ENCODE results near the gene RNF223. TPM values are rescaled to one million over a fixed set of nuclear protein-coding genes. Genes with fewer than 3 reads are reported as not detected.

Gene RNF223
- total RNA-seq: 1 to 10 TPM; 3.4 to 5.3 TPM
- long read RNA-seq, partial matches to known transcripts: 0 of 1 reads
- long read RNA-seq, other reads (novel, unspliced or antisense): 0 of 1 reads

- peak; percentile 85 to 87 for DNase-seq
- intact Hi-C loops (cut with DNase I, micrococcal nuclease): no loop called here
- ATAC-seq: peak; percentile 76
These were observed at the start of gene RNF223 for GRCh38 chr1:1073743-1074587. TSS of gene RNF223 (minus strand) at chr1:1074306. CDS start at chr1:1072566, 1,740 bp downstream.

- DNase-seq: peak; percentile 77 to 82
- ATAC-seq: peak; percentile 44
- intact Hi-C loops (cut with DNase I, micrococcal nuclease): loop anchor here in 1 of 2 donors (5.0 kb wide), 1 partner anchor 169 kb away; no protein-coding TSS in a partner anchor
These were observed 48.9 kb upstream of the RNF223 start for GRCh38 chr1:1122981-1123480.

- ATAC-seq (peak; percentile 49), DNase-seq (peak; percentile 80 to 92)
- intact Hi-C loops (cut with DNase I, micrococcal nuclease): loop anchor here in 1 of 2 donors (5.0 kb wide), 1 partner anchor 170 kb away; no protein-coding TSS in a partner anchor
These were observed 48.1 kb upstream of the RNF223 start for GRCh38 chr1:1122078-1122811.

- DNase-seq (peak in 1 of 2 donors; percentile 34), ATAC-seq (no peak)
- intact Hi-C loops (cut with DNase I, micrococcal nuclease): loop anchor here in 1 of 2 donors (5.0 kb wide), 1 partner anchor 171 kb away; no protein-coding TSS in a partner anchor
These were observed 47.5 kb upstream of the RNF223 start for GRCh38 chr1:1121611-1122077.

- DNase-seq (peak in 1 of 2 donors; percentile 24), ATAC-seq (no peak)
- intact Hi-C loops (cut with DNase I, micrococcal nuclease): loop anchor here in 1 of 2 donors (5.0 kb wide), 1 partner anchor 171 kb away; no protein-coding TSS in a partner anchor
These were observed 46.9 kb upstream of the RNF223 start for GRCh38 chr1:1120866-1121591.

- intact Hi-C loops (cut with DNase I, micrococcal nuclease): loop anchor here in 1 of 2 donors (5.0 kb wide), 1 partner anchor 172 kb away; no protein-coding TSS in a partner anchor
- ATAC-seq: no peak
- DNase-seq: peak in 1 of 2 donors; percentile 21
These were observed 46.0 kb upstream of the RNF223 start for GRCh38 chr1:1120096-1120495.

- intact Hi-C loops (cut with DNase I, micrococcal nuclease): loop anchor here in 1 of 2 donors (5.0 kb wide), 1 partner anchor 173 kb away; no protein-coding TSS in a partner anchor
- DNase-seq (peak in 1 of 2 donors; percentile 22), ATAC-seq (no peak)
These were observed 45.3 kb upstream of the RNF223 start for GRCh38 chr1:1119272-1119890.

GRCh38 chr1:1118876-1119220 is 44.7 kb upstream of the RNF223 start:
- ATAC-seq: no peak
- intact Hi-C loops (cut with DNase I, micrococcal nuclease): loop anchor here in 1 of 2 donors (5.0 kb wide), 1 partner anchor 173 kb away; no protein-coding TSS in a partner anchor

GRCh38 chr1:1118011-1118875 is 44.1 kb upstream of the RNF223 start:
- intact Hi-C loops (cut with DNase I, micrococcal nuclease): loop anchor here in 1 of 2 donors (5.0 kb wide), 1 partner anchor 174 kb away; no protein-coding TSS in a partner anchor
- no peak for ATAC-seq
- peak in 1 of 2 donors; percentile 26 for DNase-seq

More at GRCh38 chr1:1118876-1119220, 44.7 kb upstream of the RNF223 start:
- peak in 1 of 2 donors; percentile 15 for DNase-seq

- DNase-seq (peak in 1 of 2 donors; percentile 33), ATAC-seq (no peak)
- intact Hi-C loops (cut with DNase I, micrococcal nuclease): loop anchor here in 1 of 2 donors (5.0 kb wide), 1 partner anchor 175 kb away; no protein-coding TSS in a partner anchor
These were observed 43.3 kb upstream of the RNF223 start for GRCh38 chr1:1117469-1117831.

- no peak for ATAC-seq
- intact Hi-C loops (cut with DNase I, micrococcal nuclease): loop anchor here in 1 of 2 donors (5.0 kb wide), 1 partner anchor 175 kb away; no protein-coding TSS in a partner anchor
These were observed 42.8 kb upstream of the RNF223 start for GRCh38 chr1:1116701-1117468.

GRCh38 chr1:1115786-1116700 is 41.9 kb upstream of the RNF223 start, which contains the start of gene C1orf159:
TSS of gene C1orf159 (minus strand) at chr1:1116089. CDS start at chr1:1091543, 24,546 bp downstream.
- DNase-seq (peak; percentile 98 to 99), ATAC-seq (peak; percentile 95)
- intact Hi-C loops (cut with DNase I, micrococcal nuclease): loop anchor here in 1 of 2 donors (5.0 kb wide), 1 partner anchor 176 kb away; no protein-coding TSS in a partner anchor

More at GRCh38 chr1:1116701-1117468, 42.8 kb upstream of the RNF223 start:
- DNase-seq: peak in 1 of 2 donors; percentile 32

GRCh38 chr1:1115136-1115785 is 41.2 kb upstream of the RNF223 start:
- intact Hi-C loops (cut with DNase I, micrococcal nuclease): loop anchor here in 1 of 2 donors (5.0 kb wide), 1 partner anchor 177 kb away; no protein-coding TSS in a partner anchor
- ATAC-seq: no peak
- no peak for DNase-seq

- ATAC-seq (no peak), DNase-seq (peak in 1 of 2 donors; percentile 25)
- intact Hi-C loops (cut with DNase I, micrococcal nuclease): no loop called here
These were observed 40.3 kb upstream of the RNF223 start for GRCh38 chr1:1114431-1114830.

Data from left colon (tissue), 2 donors.